H7 (cell line): ENCODE data around the gene NCAPD2. TPM values are rescaled to one million over a fixed set of nuclear protein-coding genes. Genes with fewer than 3 reads are reported as not detected.
"Not testable (repeated sequence)": the region's sequence is repeated elsewhere in the genome, so short reads cannot be mapped to it uniquely, and the experiment has no call there.

ENCODE experiments used
- DNase-seq: peaks from one replicate; pipeline ENCODE4 v3.0.0; 2012
- H3K27me3 ChIP-seq: 2 replicates; pipeline ENCODE4 v1.6.0; 2011; ENCODE audit warnings: mild to moderate bottlenecking, low read length; ENCODE audit not compliant: control insufficient read depth, insufficient read depth
- H3K36me3 ChIP-seq: replicated peaks from 2 replicates; pipeline ENCODE4 v1.5.1; 2011; ENCODE audit warnings: low read length; ENCODE audit not compliant: control insufficient read depth, insufficient read depth
- H3K4me3 ChIP-seq: 2 replicates; pipeline ENCODE4 v1.5.1; 2011; ENCODE audit warnings: low read depth, mild to moderate bottlenecking, control low read depth, low read length, moderate library complexity; ENCODE audit not compliant: insufficient read depth
- total RNA-seq: library from RNA; depleted of rRNA; stranded (reverse); fragments of >200 nt; shearing (Covaris generic); gene quantifications from 2 replicates; pipeline ENCODE4 v1.2.3, GENCODE V29; 2014

NCAPD2 gene
- total RNA-seq, 1 experiment from 2014 or later: 104 TPM

- Histone ChIP-seq H3K27me3 (no peaks in the 10 kb centered on the region), H3K4me3 (peak within 1 kb of the TSS; percentile 80), H3K36me3 (peaks cover 2% of the 10 kb centered on the region)
- peak; percentile 98 for DNase-seq
Observed at GRCh38 chr12:6470375-6471163, 23.3 kb upstream of the NCAPD2 start, which contains the start of gene VAMP1. VAMP1 (minus strand) TSS chr12:6470677; CDS start chr12:6470531, 146 bp downstream.

- Histone ChIP-seq H3K36me3 (no peaks in the 10 kb centered on the region; the same call in 1 of the 2 replicates), H3K27me3 (no peaks in the 10 kb centered on the region), H3K4me3 (no peak overlapping the region)
- no peak for DNase-seq
Observed at GRCh38 chr12:6471989-6472360, 21.9 kb upstream of the NCAPD2 start.

- Histone ChIP-seq H3K36me3 (no peaks in the 10 kb centered on the region; the same call in 1 of the 2 replicates), H3K4me3 (no peak overlapping the region), H3K27me3 (no peaks in the 10 kb centered on the region)
- no peak for DNase-seq
Observed at GRCh38 chr12:6472491-6472890, 21.4 kb upstream of the NCAPD2 start.

- H3K36me3 ChIP-seq, H3K27me3 ChIP-seq, H3K4me3 ChIP-seq, DNase-seq: not testable (repeated sequence)
Observed at GRCh38 chr12:6475233-6475975, 18.5 kb upstream of the NCAPD2 start.

GRCh38 chr12:6476489-6476888 is 17.4 kb upstream of the NCAPD2 start:
- no peak for DNase-seq

GRCh38 chr12:6477601-6478377 is 16.1 kb upstream of the NCAPD2 start:
- not testable (repeated sequence) for H3K27me3 ChIP-seq, H3K4me3 ChIP-seq, H3K36me3 ChIP-seq, DNase-seq

More at GRCh38 chr12:6476489-6476888, 17.4 kb upstream of the NCAPD2 start:
- Histone ChIP-seq H3K27me3 (no peaks in the 10 kb centered on the region), H3K36me3 (no peaks in the 10 kb centered on the region), H3K4me3 (no peak overlapping the region)

- Histone ChIP-seq H3K27me3 (no peaks in the 10 kb centered on the region), H3K36me3 (no peaks in the 10 kb centered on the region), H3K4me3 (no peak overlapping the region)
- DNase-seq: no peak
Observed at GRCh38 chr12:6478416-6478815, 15.5 kb upstream of the NCAPD2 start.

- Histone ChIP-seq H3K27me3 (no peaks in the 10 kb centered on the region), H3K36me3 (peaks cover 7% of the 10 kb centered on the region), H3K4me3 (no peak overlapping the region)
- no peak for DNase-seq
Observed at GRCh38 chr12:6488240-6488639, 5.7 kb upstream of the NCAPD2 start.

GRCh38 chr12:6489449-6489848 is 4.5 kb upstream of the NCAPD2 start:
- no peaks in the 10 kb centered on the region for H3K27me3 ChIP-seq
- no peak overlapping the region for H3K4me3 ChIP-seq
- no peak for DNase-seq
- H3K36me3 ChIP-seq: peaks cover 7% of the 10 kb centered on the region

- H3K4me3 ChIP-seq, DNase-seq, H3K27me3 ChIP-seq: not testable (repeated sequence)
- peaks cover 14% of the 10 kb centered on the region for H3K36me3 ChIP-seq
Observed at GRCh38 chr12:6490673-6491072, 3.2 kb upstream of the NCAPD2 start.

- DNase-seq: peak; percentile 97
- peaks cover 23% of the 10 kb centered on the region for H3K36me3 ChIP-seq
- H3K4me3 ChIP-seq: peak within 1 kb of the TSS; percentile 89
- H3K27me3 ChIP-seq: no peaks in the 10 kb centered on the region
Observed at GRCh38 chr12:6492838-6493496, 935 bp upstream of the NCAPD2 start, which contains the start of gene MRPL51. MRPL51 (minus strand) TSS chr12:6493262; CDS start chr12:6493136, 126 bp downstream.

GRCh38 chr12:6494258-6494743 is 399 bp downstream of the NCAPD2 start:
- H3K27me3 ChIP-seq: no peaks in the 10 kb centered on the region
- H3K4me3 ChIP-seq: peak overlapping the region; percentile 89
- DNase-seq: no peak
- H3K36me3 ChIP-seq: peaks cover 25% of the 10 kb centered on the region

- DNase-seq: no peak
- peaks cover 28% of the 10 kb centered on the region for H3K36me3 ChIP-seq
- peak overlapping the region; percentile 89; the same call in 1 of the 2 replicates for H3K4me3 ChIP-seq
- H3K27me3 ChIP-seq: no peaks in the 10 kb centered on the region
Observed at GRCh38 chr12:6494968-6495367, 1.1 kb downstream of the NCAPD2 start.

GRCh38 chr12:6497291-6497690 is 3.4 kb downstream of the NCAPD2 start:
- not testable (repeated sequence) for DNase-seq, H3K27me3 ChIP-seq, H3K4me3 ChIP-seq
- peaks cover 27% of the 10 kb centered on the region for H3K36me3 ChIP-seq
